Measurements from ENCODE around the gene TTC19.

Gene TTC19
- total RNA-seq: 56.7 to 64.1 reads per million in 2 donors

DNA sequence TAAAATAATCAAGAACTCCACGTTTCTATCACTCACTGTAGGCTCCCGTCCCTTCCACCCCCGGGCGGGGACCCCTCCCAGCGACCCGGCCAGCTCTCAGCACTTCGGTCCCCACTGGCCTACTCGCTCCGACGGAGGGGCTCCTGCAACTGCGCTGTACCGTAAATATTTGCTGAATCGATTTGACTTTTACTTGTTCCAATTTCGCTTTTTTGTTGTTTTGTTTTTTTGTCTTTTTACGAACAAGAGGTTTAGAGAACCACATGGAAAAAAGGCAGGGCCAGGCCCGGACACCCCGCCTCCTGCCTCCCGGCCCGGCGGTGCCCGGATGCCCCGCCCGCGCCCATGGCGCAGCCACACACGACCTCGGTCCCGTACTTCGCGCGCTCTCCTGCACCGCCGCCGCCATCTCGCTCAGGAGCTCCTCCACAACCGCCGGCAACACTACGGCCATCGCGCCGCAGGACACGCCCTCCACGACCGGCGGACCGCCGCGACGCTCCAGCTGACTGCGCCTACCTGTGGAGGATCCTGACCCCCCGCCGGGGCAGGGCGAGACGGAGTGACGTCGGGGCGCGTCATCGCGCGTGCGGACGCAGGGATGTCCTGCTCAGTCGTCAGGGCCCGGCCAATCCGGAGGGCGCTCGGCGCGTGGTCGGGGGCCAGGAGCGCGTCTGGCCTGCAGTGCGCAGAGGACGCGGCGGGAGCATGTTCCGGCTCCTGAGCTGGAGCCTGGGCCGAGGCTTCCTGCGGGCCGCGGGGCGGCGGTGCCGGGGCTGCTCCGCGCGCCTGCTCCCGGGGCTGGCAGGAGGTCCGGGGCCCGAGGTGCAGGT, at the start of gene TTC19, which contains the start of gene ZSWIM7:
TSS of gene TTC19 (plus strand) at position 684 of the 833 bp plus-strand sequence. CDS start at position 709, 25 bp downstream.
TSS of gene ZSWIM7 (minus strand) at position 564 of the 833 bp plus-strand sequence. CDS start at position 454, 110 bp downstream.
- DNase-seq: peak; percentile 97

- no peak for DNase-seq
Measured at GRCh38 chr17:15951368-15952047, 48.1 kb upstream of the TTC19 start.

DNA sequence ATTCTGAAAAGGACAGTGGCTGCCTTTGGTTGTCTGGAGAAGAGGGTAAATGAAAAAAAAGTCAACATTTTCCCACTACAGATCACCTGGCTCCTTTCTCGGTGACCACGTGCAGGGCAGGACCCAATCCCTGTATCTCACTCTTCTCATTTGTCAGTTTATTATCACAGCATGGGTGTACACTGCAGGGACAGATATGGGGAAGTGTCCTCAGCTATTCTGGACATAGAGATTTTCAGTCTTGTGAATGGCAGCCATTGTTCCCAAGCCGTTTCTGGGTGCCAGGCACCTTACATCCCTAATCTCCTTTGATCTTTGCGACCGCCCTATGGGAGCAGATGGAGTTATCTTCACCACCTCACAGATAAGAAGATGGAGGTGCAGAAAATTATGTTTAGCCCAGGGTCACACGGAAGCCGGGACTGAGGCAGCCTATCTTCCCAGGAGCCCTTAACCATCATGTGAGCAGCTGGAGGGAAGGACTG, 47.5 kb upstream of the TTC19 start:
- no peak for DNase-seq

DNA sequence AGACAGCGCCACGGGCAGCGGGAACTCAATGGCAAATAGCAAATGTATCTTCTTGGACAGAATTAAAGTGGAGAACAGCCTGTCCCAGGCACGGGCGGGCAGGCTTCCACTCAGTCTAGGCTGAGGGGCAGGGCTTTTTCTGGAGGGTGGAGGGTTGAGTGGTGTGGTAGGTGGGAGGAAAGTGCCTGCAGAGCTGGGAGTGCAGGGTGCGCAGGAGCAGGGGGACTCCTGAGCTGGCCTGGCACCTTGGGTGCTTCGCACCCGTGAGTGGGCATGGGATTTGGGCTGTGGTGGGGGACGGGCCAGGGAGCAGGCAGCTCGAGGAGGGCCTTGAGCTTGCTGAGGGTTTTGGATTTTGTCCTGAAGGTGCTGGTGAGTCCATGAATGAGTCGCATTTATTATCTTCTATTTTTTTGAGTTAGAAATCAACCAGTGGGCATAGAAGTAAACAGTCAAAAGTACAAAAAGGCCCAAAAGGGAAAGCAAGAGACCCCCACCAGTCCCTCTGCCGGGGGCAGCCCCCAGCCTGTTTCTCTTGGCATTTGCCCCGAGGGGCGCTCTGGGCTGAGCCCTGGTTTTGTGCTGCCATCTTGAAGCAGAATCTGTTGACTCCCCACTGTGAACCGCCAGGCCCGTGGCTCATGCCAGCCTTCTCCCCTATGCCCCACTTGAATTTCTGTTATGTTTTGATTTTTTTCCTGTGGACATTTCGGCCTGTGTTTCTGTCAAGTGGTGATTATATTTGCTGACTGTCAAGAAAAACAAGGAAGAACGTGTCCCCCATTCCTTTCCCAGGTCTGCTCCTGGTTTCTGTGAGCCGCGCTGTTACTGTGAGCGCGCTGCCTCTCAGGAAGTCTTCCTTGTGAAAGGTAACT, 46.5 kb upstream of the TTC19 start:
- no peak for DNase-seq

- DNase-seq: no peak
Measured at GRCh38 chr17:15954222-15954621, 45.4 kb upstream of the TTC19 start.

DNA sequence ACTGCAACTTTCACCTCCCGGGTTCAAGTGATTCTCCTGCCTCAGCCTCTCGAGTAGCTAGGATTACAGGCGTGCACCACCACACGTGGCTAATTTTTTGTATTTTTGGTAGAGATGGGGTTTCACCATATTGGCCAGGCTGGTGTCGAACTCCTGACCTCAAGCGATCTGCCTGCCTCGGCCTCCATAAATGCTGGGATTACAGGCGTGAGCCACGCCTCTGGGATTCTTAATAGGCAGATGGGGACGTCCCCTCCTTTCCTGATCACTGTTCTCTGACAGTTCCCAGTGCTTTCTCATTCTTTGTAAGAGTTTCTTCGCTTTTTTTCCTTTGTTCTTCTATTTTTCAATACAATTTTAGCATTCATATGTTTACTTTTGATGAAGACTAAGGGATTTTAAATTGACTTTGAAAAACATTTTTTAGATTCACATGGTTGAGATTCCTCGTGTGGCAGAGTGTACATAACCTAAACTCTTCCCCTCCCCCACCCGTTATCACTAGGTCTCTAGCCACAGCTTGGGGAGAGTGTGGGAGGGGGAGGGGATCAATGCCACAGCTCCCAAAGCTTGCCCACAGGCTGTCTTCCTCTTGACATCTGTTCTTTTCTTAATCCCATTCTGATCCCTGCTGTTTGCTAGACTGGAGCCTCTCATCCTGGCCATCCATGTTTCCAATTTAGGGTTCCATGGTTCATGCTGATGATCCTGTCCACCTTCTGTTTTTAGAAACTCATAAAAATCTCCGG, 43.7 kb upstream of the TTC19 start:
- DNase-seq: no peak

DNA sequence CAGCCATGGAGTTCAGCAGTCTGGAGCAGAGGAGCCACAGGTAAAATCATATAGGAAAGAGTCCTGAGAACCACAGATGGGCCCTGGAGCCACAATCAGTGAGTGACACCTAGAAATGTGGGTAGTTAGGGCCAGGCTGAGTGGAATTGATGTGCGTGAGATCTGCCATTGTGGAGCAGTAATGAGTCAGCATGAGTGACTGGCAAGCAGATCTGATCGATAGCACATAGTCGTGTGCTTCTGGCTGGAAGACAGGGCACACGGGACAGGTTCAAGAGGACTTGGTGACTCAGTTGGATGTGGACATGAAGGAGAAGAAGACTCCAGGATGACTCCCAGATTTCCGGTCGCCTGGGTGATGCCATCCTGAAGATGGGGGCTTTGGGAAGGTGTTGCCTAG, 42.4 kb upstream of the TTC19 start:
- DNase-seq: no peak

GRCh38 chr17:15957608-15958307, 41.9 kb upstream of the TTC19 start:
- DNase-seq: no peak

DNA sequence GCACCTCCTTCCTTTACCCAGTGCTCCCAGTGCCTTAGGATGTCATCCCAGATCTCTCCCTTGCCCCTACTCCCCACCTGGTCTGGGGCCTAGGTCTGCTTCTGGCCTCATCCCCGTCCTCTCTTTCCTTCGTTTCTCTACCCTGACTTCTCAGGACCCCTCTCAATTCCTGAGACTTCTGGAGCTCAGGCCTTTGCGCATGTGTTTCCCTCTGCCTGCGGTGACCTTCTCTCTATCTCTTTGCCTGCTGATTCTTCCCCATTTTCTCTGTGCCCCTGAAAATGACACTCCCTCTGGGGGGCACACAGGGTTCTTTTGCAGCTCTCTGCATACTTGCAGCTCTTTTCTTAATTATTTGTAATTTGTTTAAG, 41.2 kb upstream of the TTC19 start:
- DNase-seq: no peak

GRCh38 chr17:15963670-15964110, 35.9 kb upstream of the TTC19 start:
- DNase-seq: no peak

- no peak for DNase-seq
Measured at GRCh38 chr17:15965528-15965927, 34.1 kb upstream of the TTC19 start.

DNA sequence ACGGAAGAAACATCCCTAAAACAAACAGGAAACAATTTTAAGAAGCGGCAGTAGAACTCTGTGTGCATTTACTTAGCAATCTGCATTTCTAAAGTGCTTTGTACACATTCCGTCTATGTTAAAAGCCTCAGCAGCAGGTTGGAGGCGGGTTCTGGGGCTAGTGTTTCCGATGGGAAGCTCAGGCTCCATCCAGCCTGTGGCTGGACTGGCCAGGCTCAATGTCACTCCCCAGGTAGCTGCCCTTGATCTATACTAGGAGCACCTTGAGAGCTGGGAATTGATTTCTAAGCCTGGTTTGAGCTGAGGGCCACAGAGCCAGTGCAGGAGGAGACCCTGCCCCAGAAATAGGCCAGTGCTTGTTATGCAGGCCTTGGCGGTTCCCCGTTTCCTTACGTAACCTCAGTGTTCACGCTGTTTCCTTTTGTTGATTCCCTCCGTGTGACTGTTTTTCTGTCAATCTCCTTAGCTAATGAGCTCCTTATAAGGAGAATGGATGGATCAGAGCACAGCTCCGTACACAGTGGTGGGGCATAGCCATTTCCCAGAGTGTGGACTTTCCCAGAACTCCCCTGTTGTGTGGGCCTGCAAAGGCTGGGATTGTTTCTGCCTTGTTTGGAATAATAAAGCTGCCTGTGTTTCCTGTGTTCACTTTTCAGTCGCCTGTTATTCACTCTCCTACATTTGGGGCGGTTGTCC, 33.3 kb upstream of the TTC19 start:
- DNase-seq: no peak

GRCh38 chr17:15966879-15967248, 32.8 kb upstream of the TTC19 start:
- no peak for DNase-seq

- no peak for DNase-seq
Measured at GRCh38 chr17:15967706-15968399, 31.8 kb upstream of the TTC19 start.

GRCh38 chr17:15969463-15969862, 30.2 kb upstream of the TTC19 start:
- DNase-seq: no peak

DNA sequence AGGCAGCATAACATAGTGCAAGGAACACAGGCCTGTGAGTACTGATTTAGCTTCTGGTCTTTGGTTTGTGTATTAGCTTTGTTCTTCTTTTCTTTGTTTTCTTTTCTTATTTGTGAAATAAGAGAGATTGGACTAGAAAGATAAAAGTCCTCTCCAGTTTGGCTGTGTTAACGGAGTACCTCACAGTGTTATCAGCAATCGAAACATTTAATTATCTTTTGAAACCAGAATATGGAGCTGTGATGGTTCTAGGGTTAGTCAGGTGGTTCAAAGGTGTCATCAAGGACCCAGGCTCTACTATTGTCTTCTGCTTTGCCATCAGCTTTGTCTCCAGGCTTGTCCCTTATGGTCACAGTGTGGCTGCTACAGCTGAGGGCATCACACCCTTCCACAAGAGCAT, 29.1 kb upstream of the TTC19 start:
- DNase-seq: no peak

- DNase-seq: no peak
Measured at GRCh38 chr17:15971098-15971678, 28.4 kb upstream of the TTC19 start.

- DNase-seq: no peak
Measured at GRCh38 chr17:15971882-15972281, 27.7 kb upstream of the TTC19 start.

DNA sequence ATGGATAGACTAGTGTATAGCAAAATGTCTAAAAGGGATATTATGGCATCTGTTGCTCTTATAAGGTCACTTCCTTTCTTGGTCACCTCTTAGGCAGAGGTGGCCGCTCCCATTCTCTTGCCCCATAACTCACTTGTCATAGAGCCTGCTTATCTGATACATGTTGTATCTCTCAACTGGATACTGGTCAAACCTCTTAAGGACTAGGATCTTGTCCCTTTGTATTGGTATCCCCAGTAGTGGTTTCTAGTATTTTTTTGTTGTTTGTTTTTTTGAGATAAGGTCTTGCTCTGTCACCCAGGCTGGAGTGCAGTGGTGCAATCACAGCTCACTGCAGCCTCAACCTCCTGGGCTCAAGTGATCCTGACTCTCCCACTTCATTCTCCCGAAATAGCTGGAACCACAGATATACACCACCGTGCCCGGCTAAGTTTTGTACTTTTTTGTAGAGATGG, 27.1 kb upstream of the TTC19 start:
- DNase-seq: no peak

GRCh38 chr17:15973016-15973415, 26.6 kb upstream of the TTC19 start:
- no peak for DNase-seq
